Stimulated activated naive B cell treated with anti-CD40 and anti-IgM and Interleukin-4, amounts not matched to agents 10 μg/mL and 1 μg/mL and 100 μg/mL, for 72 hours (primary cell): ENCODE measurements around the gene AFF3.
A peak's percentile ranks its signal among the peaks of the same experiment; 100 is the strongest.
"Not testable (repeated sequence)": the region's sequence is repeated elsewhere in the genome, so short reads cannot be mapped to it uniquely, and the experiment has no call there.

Source experiments
- ATAC-seq, 2 donors: fragments of 150-1000 bp; cut with Tn5 transposase; replicated peaks; 2 replicates each; pipeline ENCODE4 v1.10.0; 2021; ENCODE audit warnings: moderate library complexity in 1 of 2
- DNase-seq: peaks from one replicate; pipeline ENCODE4 v3.0.0; 2021
- H3K27ac Mint-ChIP-seq: one replicate; pipeline ENCODE4 v1.8.0; 2022; ENCODE audit warnings: mild to moderate bottlenecking, mixed read lengths
- H3K27me3 Mint-ChIP-seq, 2 donors: one replicate each; pipeline ENCODE4 v1.8.0; 2022; ENCODE audit warnings: mixed read lengths in 2 of 2
- H3K36me3 Mint-ChIP-seq, 2 donors: one replicate each; pipeline ENCODE4 v1.8.0; 2022; ENCODE audit warnings: mixed read lengths in 2 of 2, mild to moderate bottlenecking in 1 of 2
- H3K4me1 Mint-ChIP-seq, 2 donors: one replicate each; pipeline ENCODE4 v1.8.0; 2022; ENCODE audit warnings: mixed read lengths in 2 of 2, mild to moderate bottlenecking in 1 of 2
- H3K4me3 Mint-ChIP-seq, 2 donors: one replicate each; pipeline ENCODE4 v1.8.0; 2022; ENCODE audit warnings: mild to moderate bottlenecking in 2 of 2, mixed read lengths in 2 of 2, moderate library complexity in 1 of 2
- H3K9me3 Mint-ChIP-seq, 2 donors: one replicate each; pipeline ENCODE4 v1.8.0; 2022; ENCODE audit warnings: mixed read lengths in 2 of 2, mild to moderate bottlenecking in 1 of 2

The AFF3 gene

DNA sequence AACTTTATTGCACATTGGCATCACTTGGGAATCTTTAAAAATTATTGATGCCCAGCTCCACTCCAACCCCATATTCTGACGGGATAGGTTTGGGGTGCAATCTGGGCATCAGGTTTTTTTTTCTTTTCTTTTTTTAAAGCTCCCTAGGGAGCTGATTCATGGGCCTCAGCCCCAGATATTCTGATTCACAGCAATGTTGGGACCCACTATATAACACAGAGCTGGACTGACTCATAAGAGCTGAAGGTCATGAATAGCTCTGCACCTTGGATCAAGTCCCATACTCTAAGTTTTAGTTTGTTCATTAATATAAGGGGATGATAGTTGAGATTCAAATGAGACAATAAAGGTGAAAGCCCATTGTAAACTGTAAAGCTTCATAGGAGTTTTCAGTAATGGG, 461.4 kb downstream of the AFF3 start:
- H3K27ac Mint-ChIP-seq: no peak overlapping the region
- H3K4me1 Mint-ChIP-seq: peaks cover 21 to 23% of the 10 kb centered on the region in 2 donors
- H3K36me3 Mint-ChIP-seq: peaks cover 23 to 50% of the 10 kb centered on the region in 2 donors
- ATAC-seq: no peak
- DNase-seq: no peak
- no peak overlapping the region for H3K4me3 Mint-ChIP-seq
- no peaks in the 10 kb centered on the region for H3K9me3 Mint-ChIP-seq
- no peaks in the 10 kb centered on the region for H3K27me3 Mint-ChIP-seq

DNA sequence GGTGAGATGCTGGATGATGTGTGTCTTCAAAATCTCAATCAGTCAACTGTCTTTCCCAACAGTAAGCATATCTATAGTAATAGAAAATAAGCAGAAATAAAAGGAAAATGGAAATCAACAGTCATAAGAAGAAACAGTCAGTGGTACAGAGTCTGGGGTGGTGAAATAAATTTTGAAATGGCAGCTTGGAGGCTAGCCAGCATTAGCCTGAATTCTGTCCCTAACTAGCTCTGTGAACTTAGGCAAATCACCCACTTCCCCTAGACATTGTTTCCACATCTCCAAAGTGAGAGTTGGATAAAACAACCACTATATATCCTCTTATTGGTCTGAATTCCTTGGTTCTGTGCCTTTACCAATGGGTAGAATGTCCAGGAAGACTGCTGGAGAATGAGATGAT, 462.9 kb downstream of the AFF3 start:
- peaks cover 31 to 56% of the 10 kb centered on the region in 2 donors for H3K36me3 Mint-ChIP-seq

DNA sequence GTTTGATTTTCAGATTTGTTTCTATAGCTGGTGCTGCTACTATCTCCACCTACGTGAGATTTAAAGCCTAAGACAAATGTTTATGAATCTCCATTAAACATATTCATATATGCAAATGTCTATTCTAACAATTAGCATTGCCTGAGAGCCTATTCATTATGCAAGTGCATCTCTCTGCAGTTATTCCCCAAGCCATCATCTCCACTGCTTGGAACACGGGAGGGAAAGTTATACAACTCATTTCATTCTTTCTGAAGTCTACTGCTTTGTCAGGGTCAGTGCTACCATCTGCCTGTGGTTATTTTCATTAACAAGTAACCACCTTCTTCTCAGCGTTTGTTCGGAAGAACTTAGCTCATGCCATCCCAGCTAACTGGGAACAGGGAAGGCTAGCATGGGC, 463.8 kb downstream of the AFF3 start:
- no peaks in the 10 kb centered on the region for H3K27me3 Mint-ChIP-seq
- peak in 1 of 2 donors; percentile 74 for ATAC-seq
- H3K27ac Mint-ChIP-seq: peak overlapping the region; percentile 53

More for the DNA sequence above, 462.9 kb downstream of the AFF3 start:
- ATAC-seq (no peak), DNase-seq (no peak)
- Mint-ChIP-seq H3K27me3 (no peaks in the 10 kb centered on the region), H3K9me3 (no peaks in the 10 kb centered on the region), H3K27ac (peak overlapping the region; percentile 42), H3K4me3 (no peak overlapping the region), H3K4me1 (peaks cover 29 to 34% of the 10 kb centered on the region in 2 donors)

DNA sequence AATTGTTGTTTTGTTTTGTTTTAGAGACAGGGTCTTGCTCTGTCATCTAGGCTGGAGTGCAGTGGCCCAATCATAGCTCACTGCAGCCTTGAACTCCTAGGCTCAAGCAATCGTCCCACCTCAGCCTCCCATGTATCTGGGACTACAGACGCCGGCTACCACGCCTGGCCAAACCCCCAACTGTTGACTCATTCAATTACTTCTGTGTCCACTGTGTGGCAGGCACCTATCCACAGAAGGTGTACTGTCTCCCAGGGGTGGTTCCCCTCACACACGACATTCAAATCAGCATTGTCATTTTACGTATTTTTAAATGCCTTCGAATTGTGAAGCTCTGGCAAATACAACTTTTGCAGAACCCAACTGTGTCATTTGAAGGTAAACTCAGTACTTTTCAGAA, 464.6 kb downstream of the AFF3 start:
- Mint-ChIP-seq H3K4me1 (peaks cover 43 to 51% of the 10 kb centered on the region in 2 donors), H3K4me3 (no peak overlapping the region), H3K36me3 (peaks cover 29 to 56% of the 10 kb centered on the region in 2 donors), H3K27ac (peak overlapping the region; percentile 85), H3K9me3 (no peaks in the 10 kb centered on the region), H3K27me3 (no peaks in the 10 kb centered on the region)
- ATAC-seq (peak; percentile 57 to 84), DNase-seq (no peak)

More for the DNA sequence above, 463.8 kb downstream of the AFF3 start:
- Mint-ChIP-seq H3K4me1 (peaks cover 38 to 43% of the 10 kb centered on the region in 2 donors), H3K9me3 (no peaks in the 10 kb centered on the region), H3K36me3 (peaks cover 31 to 61% of the 10 kb centered on the region in 2 donors), H3K4me3 (no peak overlapping the region)
- no peak for DNase-seq

DNA sequence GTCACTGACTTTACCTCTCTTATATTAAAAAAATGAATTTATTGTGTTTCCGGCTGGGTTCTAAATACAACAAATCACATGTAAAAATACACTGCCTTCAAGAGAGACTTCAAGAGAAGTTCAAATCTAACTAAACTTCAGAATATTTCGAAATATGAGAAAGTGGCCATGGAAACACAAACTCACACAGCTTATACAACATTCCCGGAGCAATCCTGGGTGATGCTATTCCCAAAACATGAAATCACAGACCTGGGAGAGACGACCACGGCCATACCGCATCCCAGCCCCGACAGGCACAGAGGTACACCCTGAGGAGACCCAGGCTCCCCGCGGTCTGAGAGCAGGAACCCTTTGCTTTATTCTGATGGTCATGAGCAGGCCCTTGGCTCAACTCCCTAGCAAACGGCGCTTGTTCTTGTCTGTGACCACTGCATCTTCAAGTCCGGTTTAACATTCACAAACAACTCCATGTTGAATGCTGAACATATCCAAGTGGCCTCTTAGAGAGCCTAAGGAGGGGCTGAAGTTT, 467.2 kb downstream of the AFF3 start:
- H3K27ac Mint-ChIP-seq: no peak overlapping the region
- no peaks in the 10 kb centered on the region for H3K27me3 Mint-ChIP-seq
- no peak overlapping the region for H3K4me3 Mint-ChIP-seq
- H3K36me3 Mint-ChIP-seq: peaks cover 33 to 61% of the 10 kb centered on the region in 2 donors
- ATAC-seq (no peak), DNase-seq (no peak)
- peaks cover 56 to 69% of the 10 kb centered on the region in 2 donors for H3K4me1 Mint-ChIP-seq
- H3K9me3 Mint-ChIP-seq: no peaks in the 10 kb centered on the region

DNA sequence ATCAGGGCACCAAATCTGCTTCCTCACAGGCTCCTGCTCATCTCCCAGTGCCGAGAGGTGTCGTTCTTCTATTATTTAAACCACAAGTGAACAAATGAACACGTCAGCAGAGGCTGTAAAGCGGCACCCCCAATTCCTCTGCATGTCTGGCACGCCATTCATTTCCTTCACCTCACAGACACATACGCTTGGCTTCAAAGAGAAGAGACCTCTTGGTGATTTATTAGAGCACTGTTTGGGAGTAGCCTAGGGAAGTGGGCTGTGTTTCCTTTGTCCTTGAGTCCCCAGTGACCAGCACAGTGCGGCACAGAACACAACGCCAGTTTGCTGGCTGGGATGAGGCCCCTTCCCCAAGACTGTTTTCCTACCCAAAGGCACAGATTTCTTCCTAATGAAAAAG, 468.3 kb downstream of the AFF3 start:
- peaks cover 38 to 66% of the 10 kb centered on the region in 2 donors for H3K36me3 Mint-ChIP-seq
- no peak for ATAC-seq
- H3K4me1 Mint-ChIP-seq: peaks cover 51 to 65% of the 10 kb centered on the region in 2 donors
- no peaks in the 10 kb centered on the region for H3K9me3 Mint-ChIP-seq
- H3K4me3 Mint-ChIP-seq: no peak overlapping the region
- peak overlapping the region; percentile 25 for H3K27ac Mint-ChIP-seq
- no peak for DNase-seq
- no peaks in the 10 kb centered on the region for H3K27me3 Mint-ChIP-seq

DNA sequence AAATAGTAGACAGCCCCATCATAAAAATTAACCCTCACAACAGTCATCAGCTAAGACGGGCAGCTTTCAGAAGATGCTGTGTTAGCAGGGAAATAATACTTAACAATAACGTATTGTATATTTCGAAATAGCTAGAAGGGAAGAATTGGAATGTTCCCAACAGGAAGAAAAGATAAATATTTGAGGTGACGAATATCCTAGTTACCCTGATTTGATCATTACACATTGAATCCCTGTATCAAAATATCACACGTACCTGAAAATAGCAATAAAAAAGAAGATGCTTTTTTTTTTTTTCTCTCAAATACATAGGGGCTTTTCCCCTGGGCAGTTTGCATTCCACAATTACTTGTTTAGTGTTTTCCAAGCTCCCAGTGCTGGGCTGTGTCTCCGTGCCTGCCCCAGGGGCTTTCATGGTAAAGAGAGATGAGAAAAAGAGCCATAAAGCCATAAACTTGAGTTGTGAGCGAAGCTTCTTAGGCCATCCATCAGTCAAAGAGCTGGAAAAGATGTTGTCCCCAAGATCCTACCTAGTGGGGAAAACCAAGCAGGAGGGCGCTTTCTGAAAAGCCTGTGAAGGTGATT, 469.5 kb downstream of the AFF3 start:
- Mint-ChIP-seq H3K4me1 (peaks cover 46 to 57% of the 10 kb centered on the region in 2 donors), H3K27me3 (no peaks in the 10 kb centered on the region), H3K4me3 (no peak overlapping the region), H3K9me3 (no peaks in the 10 kb centered on the region), H3K27ac (peak overlapping the region; percentile 67), H3K36me3 (peaks cover 38 to 63% of the 10 kb centered on the region in 2 donors)
- ATAC-seq (no peak), DNase-seq (no peak)

DNA sequence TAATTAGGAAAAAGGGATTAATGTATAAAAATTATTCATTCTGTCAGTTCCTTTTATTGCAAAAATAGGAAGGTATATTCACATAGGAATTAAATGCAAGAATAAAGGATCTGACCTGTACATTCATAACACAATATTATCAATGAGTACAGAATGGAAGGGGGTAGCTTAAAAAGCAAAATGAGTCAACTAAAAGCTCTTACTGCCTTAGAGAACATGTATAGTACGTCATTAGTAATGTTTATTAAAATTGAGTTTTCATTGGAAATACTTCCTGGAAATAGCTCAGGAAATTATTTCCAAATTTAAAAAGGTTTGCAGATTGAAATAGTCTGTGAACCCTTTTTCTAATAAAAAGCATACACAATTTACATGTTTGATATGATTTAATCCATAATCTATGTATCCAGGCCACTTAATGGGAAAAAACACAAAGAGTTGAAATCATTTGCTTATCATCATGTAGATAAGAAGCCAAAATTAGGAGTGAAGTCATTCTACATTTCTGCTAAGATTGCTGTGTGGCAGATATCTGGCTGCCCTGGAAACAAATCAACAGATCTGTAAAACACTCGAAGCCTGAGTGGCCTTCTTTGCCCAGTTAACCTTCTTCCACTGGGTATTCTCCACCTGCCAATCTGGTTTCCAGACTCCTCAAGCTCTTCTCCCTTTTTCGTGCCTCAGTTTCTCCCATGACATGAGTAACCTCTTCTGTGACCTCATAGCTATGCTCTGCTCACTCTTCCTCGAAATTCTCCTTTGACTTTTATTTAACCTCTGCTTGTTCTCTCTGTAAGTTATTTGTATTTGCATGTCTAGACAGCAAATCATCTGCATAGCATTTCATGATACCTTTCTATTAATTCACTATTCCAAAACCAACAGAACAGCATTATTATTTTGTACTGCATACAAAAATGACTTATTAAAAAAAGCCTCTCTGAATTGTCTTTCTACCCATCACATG, 471.3 kb downstream of the AFF3 start:
- Mint-ChIP-seq H3K27ac (no peak overlapping the region), H3K4me1 (peaks cover 36 to 49% of the 10 kb centered on the region in 2 donors), H3K4me3 (no peak overlapping the region), H3K36me3 (peaks cover 35 to 58% of the 10 kb centered on the region in 2 donors), H3K9me3 (peaks cover 0 to 4% of the 10 kb centered on the region in 2 donors), H3K27me3 (no peaks in the 10 kb centered on the region)
- ATAC-seq: peak; percentile 44 to 71
- DNase-seq: no peak

DNA sequence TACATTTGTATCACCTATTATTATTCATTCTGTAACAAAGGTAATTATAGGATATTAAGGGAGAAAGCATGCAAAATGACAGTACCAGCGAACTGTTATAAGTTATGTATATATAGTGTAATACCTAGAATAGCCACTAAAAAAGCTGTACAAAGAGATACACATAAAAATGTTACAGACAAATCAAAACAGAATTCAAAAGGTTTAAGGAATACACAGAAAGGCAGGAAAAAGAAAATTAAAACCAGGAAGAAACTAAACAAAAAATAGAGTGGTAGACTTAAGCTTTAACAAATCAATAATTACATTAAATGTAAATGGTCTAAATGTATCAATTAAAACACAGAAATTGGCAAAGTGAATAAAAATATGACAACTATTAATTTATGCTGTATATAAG, 476.1 kb downstream of the AFF3 start:
- peaks cover 46 to 58% of the 10 kb centered on the region in 2 donors for H3K36me3 Mint-ChIP-seq
- no peak for ATAC-seq
- H3K27me3 Mint-ChIP-seq: no peaks in the 10 kb centered on the region
- peaks cover 4 to 5% of the 10 kb centered on the region in 2 donors for H3K9me3 Mint-ChIP-seq
- H3K4me3 Mint-ChIP-seq: no peak overlapping the region
- DNase-seq: no peak
- no peak overlapping the region for H3K27ac Mint-ChIP-seq
- H3K4me1 Mint-ChIP-seq: peaks cover 9 to 19% of the 10 kb centered on the region in 2 donors

DNA sequence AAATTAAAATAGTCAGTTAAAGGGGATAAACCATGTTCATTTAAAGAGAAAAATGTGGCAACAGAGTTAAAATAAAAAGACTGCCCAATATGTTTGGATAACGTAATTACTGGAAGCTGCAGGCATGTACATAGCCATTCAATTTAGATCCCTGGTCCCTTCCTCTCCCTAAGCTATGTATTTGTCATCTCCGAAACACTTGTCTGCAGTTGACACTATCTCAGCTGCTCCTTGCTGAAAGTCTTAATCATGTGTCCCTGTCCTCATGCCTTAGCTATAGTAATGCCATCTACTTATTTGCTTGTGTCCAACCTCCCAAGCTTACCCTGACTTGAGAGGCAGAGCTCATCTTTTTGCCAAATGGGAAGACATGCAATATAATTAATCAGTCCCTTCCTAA, 478.7 kb downstream of the AFF3 start:
- ATAC-seq: no peak
- H3K4me3 Mint-ChIP-seq: no peak overlapping the region
- H3K36me3 Mint-ChIP-seq: peaks cover 38 to 51% of the 10 kb centered on the region in 2 donors
- no peak overlapping the region for H3K27ac Mint-ChIP-seq
- H3K4me1 Mint-ChIP-seq: peaks cover 9 to 17% of the 10 kb centered on the region in 2 donors
- H3K27me3 Mint-ChIP-seq: no peaks in the 10 kb centered on the region
- H3K9me3 Mint-ChIP-seq: peaks cover 4 to 5% of the 10 kb centered on the region in 2 donors
- no peak for DNase-seq

DNA sequence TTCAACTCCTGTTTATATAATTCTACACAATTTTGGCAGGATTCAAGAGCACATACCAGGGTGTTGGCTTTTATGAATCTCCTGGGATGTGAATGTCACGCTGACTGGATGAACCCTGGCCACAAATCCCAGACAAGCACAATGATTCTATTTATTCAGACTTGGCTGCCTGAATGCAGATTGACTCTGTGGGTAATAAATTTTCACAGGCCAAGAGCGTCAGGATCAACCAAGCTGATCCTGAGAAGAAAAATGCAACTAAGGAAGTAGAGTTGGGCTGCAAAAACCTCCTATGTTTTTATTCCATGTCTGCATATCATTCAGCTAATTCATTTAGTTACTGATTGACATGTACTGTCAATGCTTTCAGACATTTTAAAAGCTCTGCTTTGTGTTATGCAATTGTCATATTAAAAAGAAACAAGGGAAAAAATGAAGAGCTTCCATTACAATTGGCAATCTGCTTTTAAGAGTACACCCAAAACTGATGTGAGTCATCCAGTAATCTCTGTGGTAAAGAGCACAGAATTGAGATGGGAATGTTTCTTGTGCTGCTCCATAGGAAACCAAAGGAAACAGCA, 479.5 kb downstream of the AFF3 start:
- Mint-ChIP-seq H3K27ac (peak overlapping the region; percentile 9), H3K36me3 (peaks cover 41 to 54% of the 10 kb centered on the region in 2 donors), H3K9me3 (peaks cover 4 to 5% of the 10 kb centered on the region in 2 donors), H3K4me1 (peaks cover 12 to 22% of the 10 kb centered on the region in 2 donors), H3K27me3 (no peaks in the 10 kb centered on the region), H3K4me3 (no peak overlapping the region)
- ATAC-seq: no peak
- no peak for DNase-seq

DNA sequence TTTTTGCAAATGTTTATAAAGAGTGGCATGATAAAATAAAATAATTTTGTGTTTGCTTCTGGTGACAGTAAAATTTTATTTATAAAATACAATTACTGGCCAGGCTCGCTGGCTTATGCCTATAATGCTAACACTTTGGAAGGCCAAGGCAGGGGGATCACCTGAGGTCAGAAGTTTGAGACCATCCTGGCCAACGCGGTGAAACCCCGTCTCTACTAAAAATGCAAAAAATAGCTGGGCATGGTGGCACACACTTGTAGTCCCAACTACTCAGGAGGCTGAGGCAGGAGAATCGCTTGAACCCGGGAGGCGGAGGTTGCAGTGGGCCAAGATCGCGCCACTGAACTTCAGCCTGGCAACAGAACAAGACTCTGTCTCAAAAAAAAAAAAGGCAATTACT, 480.6 kb downstream of the AFF3 start:
- DNase-seq, H3K27ac Mint-ChIP-seq, ATAC-seq, H3K27me3 Mint-ChIP-seq, H3K4me3 Mint-ChIP-seq, H3K9me3 Mint-ChIP-seq: not testable (repeated sequence)
- H3K4me1 Mint-ChIP-seq: peaks cover 12 to 23% of the 10 kb centered on the region in 2 donors
- peaks cover 47 to 58% of the 10 kb centered on the region in 2 donors for H3K36me3 Mint-ChIP-seq

DNA sequence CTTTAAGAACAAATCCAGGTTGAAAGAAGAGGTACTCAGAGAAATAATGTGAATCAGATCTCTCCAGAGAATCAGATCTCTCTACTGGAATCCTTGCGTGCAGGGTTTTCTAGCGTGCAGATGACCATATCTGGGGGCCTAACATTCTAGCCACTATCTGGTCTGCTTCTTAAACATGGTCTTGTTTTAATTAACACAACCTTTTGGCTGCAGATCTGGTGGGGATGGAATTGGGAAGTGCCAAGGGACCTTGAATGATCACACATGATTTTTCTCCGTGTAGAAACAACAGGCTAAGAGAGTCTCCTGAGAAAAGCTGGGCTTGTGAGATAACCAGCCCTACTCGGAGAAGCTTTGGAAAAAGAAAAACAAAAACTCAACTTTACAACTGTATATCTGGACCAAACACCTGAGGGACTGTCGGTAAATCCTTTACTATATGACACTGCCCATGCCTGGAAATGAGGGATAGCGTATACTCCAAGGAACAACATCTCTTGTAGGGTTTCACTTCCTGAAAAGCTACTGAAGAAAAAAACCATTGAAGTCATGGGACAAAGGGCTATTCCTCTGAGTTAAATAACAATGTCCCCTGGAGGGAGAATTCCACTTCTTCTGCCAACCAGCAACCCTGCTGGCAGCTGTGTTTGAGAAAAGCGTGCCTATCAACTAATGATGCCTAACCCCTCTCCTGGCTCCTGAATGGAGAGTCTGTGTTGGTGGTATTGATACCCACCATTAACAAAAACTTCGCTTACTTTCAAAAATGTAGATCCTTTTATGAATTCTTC, 481.6 kb downstream of the AFF3 start:
- DNase-seq (no peak), ATAC-seq (no peak)
- Mint-ChIP-seq H3K27ac (peak overlapping the region; percentile 20), H3K4me3 (no peak overlapping the region), H3K27me3 (no peaks in the 10 kb centered on the region), H3K36me3 (peaks cover 39 to 53% of the 10 kb centered on the region in 2 donors), H3K9me3 (peaks cover 0 to 3% of the 10 kb centered on the region in 2 donors), H3K4me1 (peaks cover 11 to 18% of the 10 kb centered on the region in 2 donors)
